NAMALWA (cell line): ENCODE data around the gene ARNT2.

Source experiments
- DNase-seq: peaks from one replicate; pipeline ENCODE4 v3.0.0-alpha.2; 2015; ENCODE audit warnings: low spot score

ARNT2 gene

DNA sequence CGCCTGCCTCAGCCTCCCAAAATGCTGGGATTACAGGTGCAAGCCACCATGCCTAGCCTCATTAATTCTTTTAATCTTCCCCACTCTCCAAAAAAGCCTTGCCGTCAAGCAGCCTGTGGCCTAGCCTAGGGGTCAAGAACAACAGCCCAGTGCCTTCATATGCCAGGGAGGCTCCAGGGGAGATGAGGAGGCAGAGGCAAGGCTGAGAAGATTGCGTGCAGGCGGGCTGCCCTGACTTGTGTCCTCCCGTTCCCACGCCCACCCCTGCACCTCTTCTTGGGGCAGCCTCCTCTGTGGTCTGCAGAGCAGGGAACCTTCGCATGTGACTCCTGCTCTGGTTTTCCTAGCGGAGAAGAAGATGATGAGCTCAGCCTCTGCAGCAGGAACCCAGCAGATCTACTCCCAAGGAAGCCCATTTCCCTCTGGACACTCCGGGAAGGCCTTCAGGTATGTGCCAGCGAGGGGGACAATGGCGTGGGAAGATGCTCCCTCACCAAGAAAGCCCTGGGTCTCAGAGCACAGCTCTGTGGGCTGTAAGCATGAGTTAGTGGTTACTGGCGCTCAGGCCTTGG lies 172.4 kb downstream of the ARNT2 start:
- DNase-seq: no peak

DNA sequence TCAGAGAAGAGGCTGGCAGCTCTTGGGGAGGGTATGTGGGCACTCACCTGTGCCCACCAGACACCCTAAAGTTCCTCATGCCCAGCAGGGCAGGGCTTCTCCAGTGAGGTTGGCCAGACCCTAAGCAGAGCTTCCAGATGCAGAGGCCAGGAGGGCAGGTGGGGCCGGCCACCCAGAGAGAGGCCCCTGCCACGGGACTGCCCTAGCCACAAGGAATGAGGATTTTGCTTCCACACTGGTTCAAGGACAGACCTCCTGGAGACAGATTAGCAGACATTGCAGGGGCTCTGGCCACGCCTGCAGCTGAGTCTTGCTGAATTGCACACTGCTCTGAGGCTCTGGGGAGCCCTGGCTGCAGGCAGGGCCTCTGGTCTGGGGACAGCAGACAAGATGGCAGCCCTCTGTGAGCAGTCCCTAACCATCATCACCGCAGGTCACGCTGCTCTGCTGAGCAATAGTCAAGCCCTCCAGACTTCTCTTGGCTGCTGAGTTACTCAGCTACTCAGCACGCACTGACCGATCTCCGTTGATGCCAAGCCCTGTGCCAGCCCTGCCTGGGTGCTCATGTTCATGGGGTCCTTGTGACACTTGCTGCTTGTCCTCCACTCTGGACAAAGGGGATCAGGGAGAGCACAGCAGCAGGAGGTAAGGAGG lies 173.5 kb downstream of the ARNT2 start:
- no peak for DNase-seq

DNA sequence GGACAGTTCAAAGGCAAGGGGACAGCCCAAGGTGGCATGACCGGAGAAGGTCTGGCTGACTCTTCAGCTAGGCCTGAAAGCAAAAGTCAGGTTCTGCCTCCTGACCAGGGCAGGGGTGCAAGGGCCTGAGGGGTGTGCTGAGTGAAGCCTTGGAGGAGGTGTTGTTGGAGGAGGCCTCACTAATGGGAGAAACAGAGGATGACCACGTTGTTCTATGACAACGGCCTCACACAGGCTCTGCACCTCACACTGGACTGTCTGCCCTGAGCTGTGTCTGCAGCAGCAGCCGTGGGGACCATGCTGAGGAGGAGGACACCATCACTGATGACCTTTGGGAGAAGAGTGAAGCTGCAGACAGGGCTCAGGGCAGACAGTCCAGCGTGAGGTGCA lies 174.0 kb downstream of the ARNT2 start:
- DNase-seq: no peak

- no peak for DNase-seq
Measured at GRCh38 chr15:80578871-80579270, 174.7 kb downstream of the ARNT2 start.

GRCh38 chr15:80579611-80580010 lies 175.4 kb downstream of the ARNT2 start:
- no peak for DNase-seq

DNA sequence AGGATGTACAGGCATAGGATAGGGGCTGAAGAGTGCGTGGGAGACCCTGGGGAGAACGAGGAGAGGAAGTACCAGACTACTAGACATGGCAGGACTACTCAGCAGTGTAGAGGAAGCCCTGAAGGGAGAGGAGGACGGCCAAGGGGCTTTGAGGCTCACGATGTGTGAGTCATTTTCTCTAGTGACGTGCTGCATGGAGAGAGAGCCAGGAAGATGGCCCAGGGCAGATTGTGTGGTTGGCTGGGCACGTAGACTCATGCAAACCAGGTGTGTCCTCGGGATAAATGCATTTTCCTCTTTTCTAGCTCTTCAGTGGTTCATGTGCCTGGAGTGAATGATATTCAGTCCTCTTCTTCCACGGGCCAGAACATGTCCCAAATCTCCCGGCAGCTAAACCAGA lies 175.9 kb downstream of the ARNT2 start:
- no peak for DNase-seq

GRCh38 chr15:80580536-80581260 lies 176.5 kb downstream of the ARNT2 start:
- DNase-seq: no peak

GRCh38 chr15:80581976-80582375 lies 177.8 kb downstream of the ARNT2 start:
- DNase-seq: no peak

- no peak for DNase-seq
Measured at GRCh38 chr15:80582816-80583423, 178.7 kb downstream of the ARNT2 start.

- no peak for DNase-seq
Measured at GRCh38 chr15:80584561-80584964, 180.4 kb downstream of the ARNT2 start.

DNA sequence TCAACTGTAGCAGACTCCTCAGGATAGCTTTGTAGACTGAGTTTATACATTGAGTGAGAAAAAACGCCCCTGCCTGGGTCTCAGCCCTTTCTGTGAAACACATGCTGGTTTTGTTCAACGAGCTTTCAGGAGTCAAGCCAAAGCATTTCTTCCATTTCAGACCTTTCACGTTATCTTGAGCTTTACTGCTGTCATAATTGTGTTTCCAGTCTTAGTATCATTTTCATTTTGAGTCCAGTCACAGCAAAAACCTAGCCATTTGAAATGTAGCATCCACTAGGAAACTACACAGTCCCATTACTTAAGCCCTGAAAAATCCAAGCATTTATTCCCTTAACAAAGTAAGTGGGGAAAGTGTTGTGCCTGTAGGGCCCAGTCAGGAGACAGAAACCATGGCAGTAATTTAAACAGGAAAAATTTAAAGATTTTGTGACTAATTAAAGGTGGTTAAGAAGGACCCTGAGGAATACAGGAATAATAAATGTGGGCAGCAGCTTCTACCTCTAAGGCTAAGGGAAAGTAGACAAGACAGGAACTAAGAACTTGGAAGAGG lies 180.9 kb downstream of the ARNT2 start:
- DNase-seq: no peak

GRCh38 chr15:80585544-80586018 lies 181.4 kb downstream of the ARNT2 start:
- DNase-seq: no peak

- DNase-seq: no peak
Measured at GRCh38 chr15:80586161-80586560, 182.0 kb downstream of the ARNT2 start.

GRCh38 chr15:80587007-80587406 lies 182.8 kb downstream of the ARNT2 start:
- no peak for DNase-seq

GRCh38 chr15:80587816-80588456 lies 183.8 kb downstream of the ARNT2 start:
- DNase-seq: no peak

DNA sequence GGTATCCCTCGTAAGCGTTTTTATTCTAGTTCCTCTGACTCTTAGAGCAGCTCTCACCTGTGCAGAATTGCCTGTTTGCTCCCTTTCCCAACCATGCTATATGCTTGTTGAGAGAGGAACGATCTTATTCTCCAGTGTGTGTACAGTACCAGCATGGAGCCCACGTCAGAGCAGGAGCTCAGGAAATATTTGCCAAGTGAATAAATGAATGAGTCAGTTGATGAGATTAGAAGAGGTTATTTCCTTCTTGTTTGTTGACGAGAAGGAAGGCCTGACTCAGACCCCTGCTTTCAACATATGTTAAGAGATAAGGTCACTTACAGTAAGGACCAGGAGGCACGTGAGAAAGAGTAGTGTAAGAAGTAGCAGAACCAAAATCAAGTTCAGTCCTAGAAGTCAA lies 184.6 kb downstream of the ARNT2 start:
- no peak for DNase-seq

DNA sequence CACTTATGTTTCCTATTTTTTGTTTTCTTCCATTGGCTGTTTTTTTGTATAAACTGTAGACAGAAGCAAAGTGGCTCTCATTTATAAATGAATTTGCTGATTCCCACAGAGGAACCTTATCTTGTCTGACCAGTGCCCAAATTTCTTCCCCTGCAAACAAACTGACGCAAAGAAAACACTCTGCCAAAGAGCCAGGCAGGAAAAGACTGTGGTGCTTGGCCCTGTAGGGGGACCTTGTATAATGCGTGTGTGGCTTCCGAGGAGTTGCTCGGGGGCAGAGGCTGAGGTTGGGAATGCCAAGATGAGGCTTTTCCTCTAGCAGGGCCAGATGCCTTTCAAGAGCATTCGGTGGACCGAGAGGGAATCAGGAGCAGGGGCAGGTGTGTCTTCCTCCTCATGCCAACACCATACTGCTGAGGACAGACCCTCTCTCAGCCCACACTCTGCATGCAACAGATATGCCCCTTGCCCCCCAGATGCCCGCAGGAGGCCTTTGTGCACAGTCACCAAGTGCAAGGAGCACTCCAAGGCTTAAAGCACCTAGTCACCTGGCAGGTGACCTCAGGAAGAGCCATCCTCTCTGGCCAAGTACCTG lies 186.7 kb downstream of the ARNT2 start:
- no peak for DNase-seq

DNA sequence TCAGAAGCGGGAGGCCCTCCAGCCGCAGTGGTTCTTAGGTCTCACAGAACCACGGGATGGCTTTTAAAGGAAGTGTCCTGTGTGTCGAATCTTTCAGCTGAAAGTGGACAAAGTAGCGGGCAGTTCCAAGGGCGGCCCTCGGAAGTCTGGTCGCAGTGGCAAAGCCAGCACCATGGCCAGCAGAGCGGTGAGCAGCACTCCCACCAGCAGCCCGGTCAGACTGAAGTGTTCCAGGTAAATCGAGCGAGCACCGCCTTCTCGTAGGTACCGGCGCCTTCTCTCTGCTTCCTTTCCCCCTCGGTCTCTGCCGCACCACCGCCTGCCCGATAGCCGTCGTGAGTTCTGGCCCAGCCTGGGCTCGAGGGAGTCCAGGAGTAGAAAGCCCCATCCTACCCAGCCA lies 187.3 kb downstream of the ARNT2 start:
- DNase-seq: no peak

GRCh38 chr15:80591938-80592825 lies 188.0 kb downstream of the ARNT2 start:
- no peak for DNase-seq

DNA sequence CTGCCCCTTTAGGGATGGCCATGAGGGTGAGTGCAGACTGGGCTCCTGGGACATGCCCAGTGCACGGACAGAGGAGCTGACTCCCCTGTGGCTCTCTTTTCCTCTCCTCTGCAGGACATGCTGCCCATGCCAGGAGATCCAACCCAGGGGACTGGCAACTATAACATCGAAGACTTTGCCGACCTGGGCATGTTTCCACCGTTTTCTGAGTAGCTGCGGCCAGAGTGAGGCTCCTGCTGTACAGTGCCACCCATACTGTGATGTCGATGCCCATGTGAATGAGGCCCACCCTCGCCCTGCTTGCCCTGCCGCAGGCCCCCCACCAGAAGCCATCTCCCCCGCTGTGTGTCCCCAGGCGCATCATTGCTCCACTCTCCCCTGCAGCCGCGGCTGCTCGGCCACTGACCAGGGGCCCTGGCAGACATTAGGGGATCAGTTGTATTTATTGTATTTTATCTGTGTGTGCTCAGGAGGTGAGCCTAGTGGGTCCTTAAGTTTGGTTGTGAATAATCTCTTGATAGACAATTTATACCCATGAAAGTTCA lies 189.4 kb downstream of the ARNT2 start:
- no peak for DNase-seq
